CD4-positive, alpha-beta T cell treated with Interleukin-4 for 1 hour (primary cell): ENCODE data around the gene CLEC16A.
A peak's percentile ranks its signal among the peaks of the same experiment; 100 is the strongest.
"Not testable (repeated sequence)": the region's sequence is repeated elsewhere in the genome, so short reads cannot be mapped to it uniquely, and the experiment has no call there.

ENCODE experiments used
- DNase-seq, 2 donors: peaks; one replicate each; pipeline ENCODE4 v3.0.0-alpha.2; 2020 to 2022

The CLEC16A gene

DNA sequence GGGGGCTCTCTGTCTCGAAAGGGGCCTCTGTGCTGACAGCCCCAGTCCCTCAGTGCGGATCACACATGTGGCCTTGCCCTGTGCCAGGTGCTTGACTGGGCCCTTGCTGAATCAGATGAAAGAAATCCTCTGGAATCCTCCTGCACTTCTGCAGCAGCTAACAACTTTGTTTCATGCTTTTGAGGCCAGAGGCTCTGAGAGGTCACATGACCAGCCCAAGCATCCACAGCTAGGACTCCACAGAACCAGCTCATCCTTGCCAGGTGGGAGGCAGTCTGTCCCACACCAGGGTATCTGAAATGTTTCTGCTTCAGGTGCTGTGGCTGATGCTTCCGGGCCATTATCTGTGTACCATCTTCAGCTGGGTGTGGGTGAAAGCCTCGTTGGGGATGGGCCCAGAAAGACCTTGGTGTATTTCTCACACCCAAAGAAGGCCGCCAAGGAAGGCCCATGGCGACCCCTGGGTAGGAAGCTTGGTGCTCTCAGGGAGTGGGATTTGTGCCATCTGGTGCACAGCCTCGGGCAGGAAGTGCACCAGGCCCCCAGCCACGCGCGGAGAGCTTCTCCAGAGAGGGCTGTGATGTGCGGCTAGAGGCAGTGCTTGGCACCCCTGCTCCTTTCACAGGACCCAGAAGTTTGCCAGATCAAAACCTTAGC, 143.8 kb downstream of the CLEC16A start:
- DNase-seq, result peak in 1 of 2 donors; percentile 36

DNA sequence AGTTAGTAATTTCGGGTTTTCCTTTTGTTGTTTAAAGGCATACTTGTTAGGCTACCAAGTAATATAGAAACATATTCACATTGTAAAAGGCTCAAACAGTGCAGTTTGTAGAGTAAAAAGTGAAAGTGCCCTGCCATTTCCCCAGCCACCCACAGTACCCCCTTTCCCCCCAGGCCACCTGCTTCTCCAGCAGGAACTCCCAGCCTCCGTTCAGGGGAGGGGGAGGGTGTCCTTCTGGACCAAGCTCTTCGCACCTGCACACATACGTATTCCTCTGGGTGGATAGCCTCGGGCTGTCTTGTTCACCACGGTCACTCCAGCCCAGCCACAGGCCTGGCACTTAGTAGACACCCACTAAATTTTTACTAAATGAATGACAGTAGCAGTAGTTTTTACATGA, 144.5 kb downstream of the CLEC16A start:
- no peak for DNase-seq

DNA sequence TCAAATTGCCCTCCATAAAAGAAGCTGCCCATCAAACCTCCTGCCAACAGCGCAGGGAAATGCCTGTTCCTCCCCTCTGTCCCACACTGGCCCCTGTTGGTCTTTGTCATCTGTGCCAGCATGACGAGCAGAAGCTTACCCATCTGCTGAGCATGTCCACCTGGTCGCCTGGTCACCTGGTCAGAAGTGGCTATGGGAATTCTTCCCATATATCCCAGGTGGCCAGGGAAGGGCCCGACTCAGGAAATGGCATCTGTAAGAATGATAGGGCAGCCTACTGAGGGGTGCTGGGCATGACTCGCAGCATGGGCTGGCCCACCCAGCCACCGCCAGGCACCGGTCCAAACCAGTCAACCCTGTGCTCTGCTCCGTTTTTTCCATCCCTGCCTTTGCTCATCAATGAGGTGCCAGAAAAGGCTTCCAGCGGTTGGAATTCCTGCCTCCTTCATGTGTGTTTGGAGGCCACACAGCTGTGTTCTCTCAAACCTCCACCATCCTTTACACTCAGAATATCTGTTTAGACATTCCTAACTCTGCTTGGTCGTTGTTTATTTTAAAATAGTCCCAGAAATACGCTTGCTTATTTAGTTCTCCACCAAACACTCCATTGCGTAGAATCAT, 145.2 kb downstream of the CLEC16A start:
- no peak for DNase-seq

DNA sequence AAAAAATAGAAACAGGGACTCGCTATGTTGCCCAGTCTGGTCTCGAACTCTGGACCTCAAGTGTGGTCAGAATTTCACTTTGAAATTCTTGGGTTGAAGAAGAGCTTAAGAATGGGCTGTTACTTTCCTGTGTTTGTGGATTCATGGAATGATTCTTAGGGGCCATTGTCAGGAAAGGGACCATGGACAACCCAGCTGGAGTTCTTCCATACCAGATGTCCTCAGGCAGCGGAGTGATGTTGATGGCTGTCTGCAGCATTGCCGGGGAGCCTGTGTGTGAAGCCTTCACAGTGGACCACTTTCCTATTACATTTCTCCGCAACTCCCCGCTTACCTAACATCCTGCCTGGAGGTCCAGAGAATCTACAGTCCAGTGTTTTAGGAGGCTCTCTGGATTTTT, 145.9 kb downstream of the CLEC16A start:
- no peak for DNase-seq

DNA sequence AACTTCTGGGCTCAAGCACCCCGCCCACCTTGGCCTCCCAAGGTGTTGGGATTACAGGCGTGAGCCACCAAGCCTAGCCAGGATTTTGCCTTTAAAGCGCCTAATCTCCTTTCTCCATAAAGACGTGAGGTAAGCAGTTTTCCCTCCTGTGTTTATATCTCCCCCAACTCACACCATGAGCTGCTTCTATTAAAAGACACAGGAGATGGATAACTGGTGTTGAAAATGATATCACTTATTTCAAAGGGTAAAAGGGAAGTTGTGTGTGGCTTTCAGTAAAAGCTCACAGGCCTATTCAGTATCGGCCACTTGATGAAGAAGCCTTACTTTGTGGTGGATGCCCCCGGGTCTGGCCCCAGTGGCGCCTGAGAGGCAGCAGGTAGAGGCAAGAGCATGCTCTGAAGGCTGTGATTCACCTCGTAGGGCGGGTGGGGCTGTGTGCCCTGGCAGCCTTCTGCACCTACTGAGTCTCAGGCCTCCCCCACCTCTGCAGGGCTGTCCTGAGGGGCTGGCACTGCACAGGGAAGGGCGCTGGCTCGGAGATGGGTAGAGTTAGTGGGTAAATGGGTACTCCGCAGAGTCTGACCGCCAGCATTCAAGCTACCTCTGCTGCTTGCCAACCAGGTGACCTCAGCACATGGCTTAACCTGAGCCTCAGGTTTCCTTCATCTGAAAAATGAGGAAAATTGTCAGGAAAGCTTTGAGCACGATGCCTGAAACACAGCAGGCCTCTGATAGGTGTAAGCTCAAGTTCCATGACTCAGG, 146.8 kb downstream of the CLEC16A start:
- DNase-seq, result no peak

DNA sequence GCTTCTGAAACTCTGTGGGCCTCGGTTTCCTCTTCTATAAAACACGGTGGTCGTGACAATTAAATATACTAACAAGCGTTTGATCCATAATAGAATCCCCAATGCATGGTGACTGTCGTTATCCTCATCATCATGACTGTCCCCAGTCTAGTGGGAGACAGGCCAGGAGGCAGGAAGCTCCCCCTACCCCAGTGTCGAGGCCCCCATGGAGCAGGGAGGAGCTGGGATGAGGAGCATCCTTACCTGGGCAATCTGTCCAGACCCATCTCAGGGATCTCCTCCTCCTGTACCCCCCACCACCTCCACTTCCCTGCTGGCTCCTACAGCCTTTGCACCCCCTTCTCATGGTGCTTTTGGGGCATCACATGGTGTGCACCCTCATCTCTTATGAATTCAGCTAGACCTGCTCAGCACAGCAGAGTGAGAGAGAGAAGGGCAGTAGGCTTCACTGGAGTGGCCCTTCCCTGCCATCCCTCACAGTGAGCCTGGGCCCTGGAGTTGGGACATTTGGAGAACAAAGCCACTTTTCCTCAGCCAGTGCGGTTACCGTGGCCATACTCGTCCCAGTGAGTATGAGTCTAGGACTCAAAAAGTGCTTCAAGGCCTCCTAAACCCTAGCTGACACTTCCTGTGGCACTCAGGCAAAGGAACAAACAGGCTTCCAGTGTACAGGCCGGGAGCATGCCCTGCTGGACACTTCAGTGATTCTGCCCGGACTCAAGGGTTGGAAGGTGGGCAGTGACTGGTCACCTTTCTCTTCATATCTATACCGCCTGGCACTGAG, 148.6 kb downstream of the CLEC16A start:
- DNase-seq, result no peak

DNA sequence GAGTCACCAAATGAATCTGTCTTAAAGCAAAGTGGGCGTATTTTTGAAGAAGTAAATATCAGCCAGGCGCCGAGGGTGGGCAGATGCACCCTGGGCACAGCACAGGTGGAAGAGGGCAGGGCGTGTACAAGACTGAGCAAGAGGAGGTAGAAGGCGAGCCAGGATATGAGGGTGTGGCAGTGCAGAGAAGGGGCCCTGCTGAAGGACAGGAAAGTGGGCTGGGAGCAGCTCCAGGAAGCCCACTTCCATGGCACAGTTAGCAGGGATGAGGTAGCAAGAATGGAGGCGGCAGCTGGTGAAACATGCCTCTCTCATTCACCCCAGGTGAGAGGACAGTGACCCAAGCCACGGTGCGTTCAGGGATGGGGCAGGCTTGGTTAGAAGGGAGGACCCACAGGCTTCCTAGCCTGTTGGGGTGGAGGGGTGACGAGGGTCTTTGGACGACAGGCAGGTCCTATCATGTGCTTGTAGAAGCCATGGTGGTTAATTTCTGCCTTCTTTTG, 149.3 kb downstream of the CLEC16A start:
- DNase-seq, result no peak

DNA sequence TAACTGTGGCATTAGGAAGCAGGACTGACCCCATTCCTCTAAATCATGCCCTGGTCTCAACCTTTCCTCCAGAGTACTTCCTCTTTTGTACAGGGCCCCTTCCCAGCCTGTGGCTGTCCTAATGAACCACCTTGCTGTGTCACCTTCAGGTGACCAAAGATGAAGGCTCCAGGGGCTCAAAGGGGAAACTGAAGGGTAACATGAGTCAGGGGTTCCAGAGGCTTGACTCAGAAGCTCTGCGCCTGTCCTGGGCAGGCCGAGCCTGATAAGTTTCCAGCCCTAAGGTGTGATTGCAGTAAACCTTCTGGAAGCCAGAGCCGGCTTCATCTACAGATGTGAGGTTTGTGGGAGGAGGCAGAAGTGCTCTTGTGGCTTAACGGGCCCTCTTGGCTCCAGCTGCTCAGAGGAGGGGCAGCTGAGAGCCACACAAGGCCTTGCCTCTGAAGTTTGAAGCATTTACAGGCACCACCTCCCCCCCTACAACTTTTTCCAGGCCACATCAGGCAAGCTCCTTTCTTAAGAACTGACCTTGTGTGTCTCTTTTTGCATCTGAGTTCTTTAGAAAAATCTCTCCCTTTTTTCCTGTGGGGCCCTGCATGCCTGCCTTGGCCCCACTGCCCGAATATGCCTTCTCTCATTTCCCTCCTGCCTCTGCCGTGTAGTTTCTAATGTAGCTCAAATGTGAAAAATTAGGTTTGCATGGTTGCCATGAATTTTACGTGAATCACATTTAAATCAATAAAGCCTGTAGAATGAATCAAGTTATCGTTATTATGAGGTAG, 149.9 kb downstream of the CLEC16A start:
- peak; percentile 28 to 44 for DNase-seq

DNA sequence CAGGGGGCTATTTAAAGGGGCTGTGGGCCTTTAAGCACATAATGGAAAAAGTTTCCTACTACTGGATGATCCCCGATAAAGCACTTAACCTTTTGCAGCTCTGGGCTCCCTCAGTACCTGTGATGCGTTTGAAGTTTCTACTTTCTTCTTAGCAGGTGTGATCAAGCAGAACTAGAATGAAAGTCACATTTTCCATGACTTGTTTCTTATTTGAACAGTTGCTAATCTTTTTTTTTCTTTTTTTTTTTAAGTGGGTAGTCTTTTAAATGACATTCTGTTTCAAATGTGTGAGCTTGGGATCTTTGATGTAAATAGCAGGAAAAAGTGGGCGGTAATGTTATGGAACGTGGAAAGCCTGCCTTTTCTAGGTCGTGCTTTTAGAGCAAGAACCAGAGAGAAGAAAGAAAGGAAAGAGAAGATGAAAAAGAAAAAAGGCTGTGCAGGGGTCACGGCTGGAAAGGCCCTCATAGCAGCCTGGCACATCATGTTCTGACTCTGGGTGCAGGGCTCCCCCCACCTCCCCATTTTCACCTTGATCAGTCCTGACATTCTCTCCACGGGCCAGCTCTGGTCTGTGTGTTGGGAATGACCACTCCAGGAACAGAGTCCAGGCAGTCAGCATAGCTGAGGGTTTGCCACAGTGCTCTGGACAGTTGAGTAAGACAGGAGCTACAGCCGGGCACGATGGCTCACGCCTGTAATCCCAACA, 150.6 kb downstream of the CLEC16A start:
- no peak for DNase-seq

DNA sequence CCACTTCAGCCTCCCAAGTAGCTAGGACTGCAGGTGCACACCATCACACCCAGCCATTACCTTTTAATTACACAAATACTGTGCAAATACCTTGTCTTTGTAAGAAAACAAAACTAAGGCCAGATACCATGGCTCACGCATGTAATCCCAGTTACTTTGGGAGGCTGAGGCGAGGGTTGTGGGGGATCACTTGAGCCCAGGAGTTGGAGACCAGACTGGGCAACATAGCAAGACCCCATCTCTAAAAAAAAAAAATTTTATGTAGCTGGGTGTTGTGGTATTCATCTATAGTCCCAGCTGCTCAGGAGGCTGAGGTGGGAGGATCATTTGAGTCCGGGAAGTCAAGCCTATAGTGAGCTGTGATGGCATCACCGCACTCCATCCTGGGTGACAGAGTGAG, 151.6 kb downstream of the CLEC16A start:
- no peak for DNase-seq

DNA sequence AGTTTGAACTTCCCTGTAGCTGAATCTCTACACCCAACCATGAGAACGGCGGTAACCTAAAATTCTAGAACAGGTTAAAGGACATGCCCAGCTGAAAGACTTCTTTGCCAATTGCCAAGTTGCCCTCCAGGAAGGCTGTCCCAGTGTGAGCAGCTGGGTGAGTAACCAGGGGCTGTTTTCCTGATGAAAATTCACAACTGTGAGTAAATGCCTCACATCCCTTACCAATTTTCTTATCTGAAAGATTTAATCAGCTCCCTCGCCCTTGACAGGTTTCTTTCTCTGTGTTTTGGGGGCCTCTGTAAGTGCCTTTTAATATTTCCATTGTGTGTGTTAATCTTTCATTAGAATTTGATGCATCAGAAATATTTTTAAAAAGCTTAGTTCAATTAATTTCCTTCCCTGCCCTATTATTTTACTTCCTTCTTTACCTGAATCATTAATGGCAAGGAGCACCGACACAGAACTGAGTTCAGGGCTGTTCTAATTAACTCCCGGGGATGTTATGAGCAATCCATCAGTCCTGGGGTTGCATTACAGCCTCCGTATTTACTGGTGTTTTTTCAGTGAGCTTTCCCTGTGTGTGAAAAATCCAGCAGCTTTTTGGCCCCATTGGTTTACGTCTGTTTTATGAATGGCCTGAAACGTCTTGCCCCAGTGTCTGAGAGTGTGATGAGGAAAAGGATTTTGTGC, 152.9 kb downstream of the CLEC16A start:
- DNase-seq, result no peak

DNA sequence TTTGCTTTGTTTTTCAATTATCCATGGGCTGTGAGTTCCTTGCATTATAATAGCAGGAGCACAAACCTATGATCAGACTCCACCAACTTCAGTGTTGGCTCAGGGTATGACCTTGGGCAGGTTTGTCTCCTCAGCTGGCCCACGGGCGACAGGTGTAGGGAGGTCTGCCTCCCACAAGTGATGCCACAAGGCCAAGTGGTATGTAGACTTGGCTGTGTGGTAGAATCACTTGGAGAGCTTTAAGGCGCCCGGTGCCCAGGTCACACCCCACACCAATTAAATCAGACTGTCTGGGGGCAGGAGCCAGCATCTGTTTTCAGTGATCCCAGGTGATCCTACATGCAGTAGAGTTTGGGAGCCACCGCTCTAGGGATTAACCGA, 153.4 kb downstream of the CLEC16A start:
- DNase-seq, result no peak

DNA sequence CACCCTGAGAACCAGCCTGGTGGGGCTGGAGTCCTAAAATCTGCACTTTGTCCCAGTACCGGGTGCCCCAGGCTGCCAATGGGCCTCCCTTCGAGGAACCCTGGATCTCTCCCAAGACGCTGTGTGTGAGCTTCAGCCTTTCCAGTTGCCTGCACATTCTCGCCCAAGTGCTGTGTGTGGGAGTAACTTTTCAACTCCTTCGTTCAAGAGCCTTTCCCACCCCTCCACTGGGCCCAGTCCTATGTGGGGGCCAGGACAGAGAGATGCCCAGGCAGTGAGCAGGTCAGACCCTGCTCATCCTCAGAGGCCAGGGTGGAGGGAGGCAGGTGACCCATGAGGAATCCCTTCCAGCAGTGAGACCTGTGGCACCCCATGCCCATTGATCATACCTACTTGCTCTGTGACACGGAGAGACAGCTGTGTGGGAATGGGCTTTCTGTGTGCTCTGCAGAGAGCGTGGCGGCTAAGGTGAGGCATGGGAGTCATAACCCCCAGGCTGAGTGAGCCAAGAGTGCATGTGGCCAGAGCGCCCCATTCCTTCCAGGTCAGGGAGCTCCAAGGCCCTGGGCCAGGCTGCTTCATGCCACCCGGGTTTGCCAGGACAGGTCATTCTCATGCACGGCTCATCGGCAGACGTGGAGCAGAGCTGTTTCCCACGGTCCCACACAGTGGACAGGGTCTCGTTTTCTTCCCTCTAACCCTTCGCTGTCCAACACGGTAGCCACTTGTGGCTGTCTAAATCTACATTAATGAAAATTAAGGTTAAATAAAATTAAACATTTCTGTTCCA, 154.4 kb downstream of the CLEC16A start:
- no peak for DNase-seq

DNA sequence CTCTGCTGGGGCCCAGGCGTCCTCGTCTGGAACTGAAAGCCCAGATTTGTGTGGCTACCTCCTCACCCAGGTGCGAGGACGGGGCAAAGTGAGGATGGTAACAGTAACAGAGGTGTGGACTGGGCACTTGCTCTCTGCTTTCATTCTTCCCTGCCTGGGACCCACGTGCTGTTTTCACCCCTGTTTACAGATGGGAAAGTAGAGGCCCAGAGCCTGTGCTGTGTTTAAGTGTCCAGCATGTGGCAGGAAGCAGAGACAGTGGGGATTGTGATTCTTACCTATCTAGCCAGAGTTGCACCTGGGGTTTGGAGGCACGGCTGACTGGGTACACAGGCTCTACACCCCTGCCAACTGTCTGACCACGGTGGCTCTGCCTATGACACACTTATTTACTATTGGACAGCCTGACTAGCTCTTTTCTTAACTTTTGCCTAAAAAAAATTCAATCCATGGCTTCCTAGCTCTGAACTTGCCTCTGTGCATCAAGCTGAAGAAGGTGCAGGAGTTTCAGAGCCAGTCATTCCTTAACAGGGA, 155.4 kb downstream of the CLEC16A start:
- DNase-seq, result no peak

DNA sequence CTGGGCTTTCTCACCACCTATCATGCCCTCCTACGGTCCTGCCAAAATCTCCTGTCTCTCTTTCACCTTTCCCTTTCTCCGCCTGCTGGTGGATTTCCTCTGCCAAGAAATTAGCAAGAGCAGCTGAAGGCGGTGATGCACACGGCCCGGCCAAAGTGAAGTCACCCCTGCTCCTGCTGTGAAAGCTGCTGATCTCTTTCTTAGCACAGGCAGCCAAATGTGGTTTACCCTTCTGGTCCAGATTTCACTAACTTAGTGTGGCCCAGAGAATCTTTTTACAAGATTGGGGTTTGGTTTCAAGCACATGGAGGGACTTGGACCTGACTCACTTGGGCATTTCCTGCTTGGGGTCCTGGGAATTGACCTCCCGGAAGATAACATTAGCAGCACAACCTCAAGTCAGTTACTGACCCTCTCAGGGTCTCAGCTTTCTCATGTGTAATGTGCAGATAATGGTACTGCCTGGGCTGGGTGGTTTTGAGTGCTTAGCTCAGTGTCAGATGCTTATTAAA, 155.9 kb downstream of the CLEC16A start:
- no peak for DNase-seq

DNA sequence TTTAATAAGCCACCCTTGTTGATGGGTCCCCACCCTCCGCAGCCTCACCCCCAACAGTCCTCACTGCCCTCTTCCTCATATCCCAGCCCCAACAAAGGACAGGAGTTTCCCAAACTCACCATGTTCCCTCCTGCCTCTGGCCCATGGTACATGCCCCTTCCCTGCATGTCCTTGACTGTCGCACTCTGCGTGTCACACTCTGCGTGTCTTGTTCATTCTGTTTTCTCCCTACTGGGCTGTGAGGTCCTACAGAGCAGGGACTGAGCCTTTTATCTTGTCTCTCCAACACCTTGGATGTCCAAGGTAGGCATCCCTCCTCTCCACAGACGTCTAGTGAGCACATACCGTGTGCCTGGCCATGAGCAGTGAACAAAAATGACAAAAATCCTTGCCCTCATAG, 156.9 kb downstream of the CLEC16A start:
- DNase-seq, result no peak

DNA sequence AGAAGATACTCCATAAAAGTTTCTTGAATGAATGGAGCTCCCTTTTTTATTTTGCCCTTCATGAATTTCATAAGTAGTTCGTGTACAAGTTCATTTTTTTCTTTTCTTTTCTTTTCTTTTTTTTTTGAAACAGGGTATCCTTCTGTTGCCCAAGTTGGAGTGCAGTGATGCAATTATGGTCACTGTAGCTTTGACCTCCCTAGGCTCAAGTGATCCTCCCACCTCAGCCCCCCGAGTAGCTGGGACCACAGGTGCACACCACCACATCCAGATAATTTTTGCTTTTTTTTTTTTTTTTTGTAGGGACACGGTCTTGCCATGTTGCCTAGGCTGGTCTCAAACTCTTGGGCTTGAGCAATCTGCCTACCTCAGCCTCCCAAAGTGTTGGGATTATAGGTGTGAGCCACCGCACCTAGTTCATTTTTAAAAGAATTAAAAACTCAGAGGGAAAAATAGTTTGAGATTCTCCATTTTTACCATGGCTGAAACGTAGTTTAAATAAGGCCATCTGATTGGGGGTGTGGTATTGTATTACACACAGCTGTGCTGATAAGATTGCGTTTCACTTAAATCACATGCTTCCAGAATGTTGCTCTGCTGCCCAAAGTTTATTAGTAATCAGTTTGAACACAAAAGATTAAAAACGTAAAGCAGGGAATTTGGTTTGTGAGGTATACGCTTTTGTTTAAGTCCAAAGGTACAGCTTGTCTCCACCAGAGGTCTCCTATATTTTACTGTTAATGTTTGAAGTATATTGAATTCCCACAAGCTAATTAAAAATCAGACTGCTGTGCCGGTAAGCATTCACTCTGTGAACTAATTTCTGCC, 157.5 kb downstream of the CLEC16A start:
- DNase-seq, result no peak

DNA sequence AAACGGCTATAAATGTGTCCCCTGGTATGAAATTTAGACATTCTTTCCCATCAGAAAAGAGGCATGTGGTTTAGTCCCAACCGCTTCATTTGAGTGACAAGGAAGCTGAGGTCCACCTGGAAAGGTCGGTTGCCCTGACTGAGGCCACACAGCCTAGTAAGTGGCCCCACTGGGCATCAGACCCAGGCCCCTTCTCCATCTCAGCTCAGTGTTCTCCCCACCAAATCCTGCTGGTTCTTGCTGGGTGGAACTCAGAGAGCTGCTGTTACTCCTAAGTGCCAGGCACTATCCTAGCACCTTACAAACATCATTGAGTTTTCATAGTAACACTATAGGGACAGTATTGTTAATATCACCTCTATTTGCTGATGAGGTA, 158.1 kb downstream of the CLEC16A start:
- no peak for DNase-seq

DNA sequence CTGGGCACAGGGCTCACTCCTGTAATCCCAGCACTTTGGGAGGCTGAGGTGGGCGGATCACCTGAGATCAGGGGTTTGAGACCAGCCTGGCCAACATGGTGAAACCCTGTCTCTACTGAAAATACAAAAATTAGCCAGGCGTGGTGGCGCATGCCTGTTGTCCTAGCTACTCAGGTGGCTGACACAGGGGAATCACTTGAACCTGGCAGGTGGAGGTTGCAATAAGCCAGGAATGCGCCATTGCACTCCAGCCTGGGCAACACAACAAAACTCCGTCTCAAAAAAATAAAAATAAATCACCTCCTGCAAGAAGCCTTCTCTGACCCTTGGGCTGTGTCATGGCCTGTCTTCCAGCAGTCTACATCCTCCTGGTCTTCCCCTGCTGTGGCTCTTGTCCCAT, 158.9 kb downstream of the CLEC16A start:
- DNase-seq, result not testable (repeated sequence)
